Gastrocnemius medialis (tissue), 4 donors: Measurements from ENCODE around the gene NTRK3. TPM values are rescaled to one million over a fixed set of nuclear protein-coding genes. Genes with fewer than 3 reads are reported as not detected.

Experiments
- ATAC-seq, 2 donors: fragments of 150-250 bp; one replicate each; pipeline ENCODE4 v1.9.1; 2016
- DNase-seq, 2 donors: peaks; one replicate each; pipeline ENCODE4 v3.0.0-alpha.2; 2019
- H3K27ac ChIP-seq, 4 donors: fragments of 200-600 bp; sonication (generic); 1 replicate in 1 of 4; 2 replicates in 3 of 4; pipeline ENCODE4 v1.5.1; 2016 to 2018; ENCODE audit warnings: mild to moderate bottlenecking in 2 of 4, moderate library complexity in 1 of 4
- H3K27me3 ChIP-seq, 3 donors: fragments of 200-600 bp; sonication (generic) in 2 of 3; 1 replicate in 1 of 3; 2 replicates in 2 of 3; pipeline versions ENCODE4 v1.5.1 to v1.6.0; 2016 to 2019; ENCODE audit warnings: mild to moderate bottlenecking in 1 of 3, moderate library complexity in 1 of 3
- H3K36me3 ChIP-seq, 2 donors: fragments of 200-600 bp; sonication (generic) in 1 of 2; one replicate each; pipeline ENCODE4 v1.5.1; 2017 to 2018
- H3K4me1 ChIP-seq, 2 donors: fragments of 200-600 bp; sonication (generic) in 1 of 2; one replicate each; pipeline ENCODE4 v1.5.1; 2016 to 2017; ENCODE audit warnings: mild to moderate bottlenecking in 2 of 2
- H3K4me3 ChIP-seq, 4 donors: fragments of 200-600 bp; sonication (generic) in 3 of 4; 1 replicate in 1 of 4; 2 replicates in 3 of 4; pipeline ENCODE4 v1.5.1; 2016 to 2019; ENCODE audit warnings: mild to moderate bottlenecking in 2 of 4
- H3K9me3 ChIP-seq, 3 donors: fragments of 200-600 bp; sonication (generic) in 2 of 3; 1 replicate in 1 of 3; 2 replicates in 2 of 3; pipeline ENCODE4 v1.5.1; 2016 to 2019
- POLR2A ChIP-seq, 2 donors: fragments of 450-650 bp; IDR thresholded peaks; one replicate each; pipeline ENCODE4 v1.6.1; 2017; ENCODE audit warnings: antibody characterized with exemption in 2 of 2, mild to moderate bottlenecking in 2 of 2, moderate library complexity in 2 of 2
- in situ Hi-C, 4 donors: fragments of 200-750 bp; cut with MboI; loops; one replicate each; pipeline versions ENCODE4 v1.15.0 to v1.8.0; 2017; ENCODE audit warnings: low sequenced_read_pairs in 4 of 4
- intact Hi-C: fragments of 100-400 bp; cut with DNase I; formaldehyde crosslinking; loops from one replicate; pipeline ENCODE4 v1.15.1; 2023; ENCODE audit warnings: low total_unique reads
- total RNA-seq, 4 donors: library from RNA; depleted of rRNA; stranded (reverse); fragments of >200 nt; gene quantifications; one replicate each; pipeline versions ENCODE4 v1.1.0 to v1.2.3, GENCODE V29; 2016
- TF ChIP-seq, protein P1 (sequence below), 5 experiments: fragments of 450-650 bp in 3 of 5; fragments of 200-600 bp in 2 of 5; sonication (generic) in 2 of 5; IDR thresholded peaks in 4 of 5; conservative IDR thresholded peaks in 1 of 5; 1 replicate in 4 of 5; 2 replicates in 1 of 5; pipeline ENCODE4 v1.5.1; 2016 to 2019; ENCODE audit warnings: antibody characterized with exemption in 5 of 5, mild to moderate bottlenecking in 3 of 5, moderate library complexity in 3 of 5

The NTRK3 gene
- total RNA-seq, 4 donors from 2014 or later: 0.61 to 2.7 (median 0.77) TPM

GRCh38 chr15:87907676-87908446 lies 348.7 kb downstream of the NTRK3 start:
- Histone ChIP-seq H3K9me3 (no peaks in the 10 kb centered on the region), H3K4me3 (no peak overlapping the region), H3K4me1 (no peaks in the 10 kb centered on the region), H3K27me3 (no peaks in the 10 kb centered on the region), H3K36me3 (no peaks in the 10 kb centered on the region), H3K27ac (no peak overlapping the region)
- TF ChIP-seq POLR2A (IDR thresholded peaks at IDR 0.05): no peak
- TF ChIP-seq, protein P1, sequence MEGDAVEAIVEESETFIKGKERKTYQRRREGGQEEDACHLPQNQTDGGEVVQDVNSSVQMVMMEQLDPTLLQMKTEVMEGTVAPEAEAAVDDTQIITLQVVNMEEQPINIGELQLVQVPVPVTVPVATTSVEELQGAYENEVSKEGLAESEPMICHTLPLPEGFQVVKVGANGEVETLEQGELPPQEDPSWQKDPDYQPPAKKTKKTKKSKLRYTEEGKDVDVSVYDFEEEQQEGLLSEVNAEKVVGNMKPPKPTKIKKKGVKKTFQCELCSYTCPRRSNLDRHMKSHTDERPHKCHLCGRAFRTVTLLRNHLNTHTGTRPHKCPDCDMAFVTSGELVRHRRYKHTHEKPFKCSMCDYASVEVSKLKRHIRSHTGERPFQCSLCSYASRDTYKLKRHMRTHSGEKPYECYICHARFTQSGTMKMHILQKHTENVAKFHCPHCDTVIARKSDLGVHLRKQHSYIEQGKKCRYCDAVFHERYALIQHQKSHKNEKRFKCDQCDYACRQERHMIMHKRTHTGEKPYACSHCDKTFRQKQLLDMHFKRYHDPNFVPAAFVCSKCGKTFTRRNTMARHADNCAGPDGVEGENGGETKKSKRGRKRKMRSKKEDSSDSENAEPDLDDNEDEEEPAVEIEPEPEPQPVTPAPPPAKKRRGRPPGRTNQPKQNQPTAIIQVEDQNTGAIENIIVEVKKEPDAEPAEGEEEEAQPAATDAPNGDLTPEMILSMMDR (IDR thresholded peaks at IDR 0.05 in 4 of 5, conservative IDR thresholded peaks at IDR 0.05 in 1 of 5): no peak
- DNase-seq: no peak
- no peak for ATAC-seq
- intact Hi-C loops (no loop called here), in situ Hi-C loops (no loop called here)

GRCh38 chr15:87906444-87906843 lies 350.1 kb downstream of the NTRK3 start:
- Histone ChIP-seq H3K9me3 (no peaks in the 10 kb centered on the region), H3K4me1 (no peaks in the 10 kb centered on the region), H3K27me3 (no peaks in the 10 kb centered on the region), H3K36me3 (no peaks in the 10 kb centered on the region), H3K4me3 (no peak overlapping the region), H3K27ac (no peak overlapping the region)
- DNase-seq: no peak
- no peak for TF ChIP-seq POLR2A (IDR thresholded peaks at IDR 0.05)
- TF ChIP-seq, protein P1 (IDR thresholded peaks at IDR 0.05 in 4 of 5, conservative IDR thresholded peaks at IDR 0.05 in 1 of 5): no peak
- intact Hi-C loops (no loop called here), in situ Hi-C loops (no loop called here)
- ATAC-seq: no peak

- Histone ChIP-seq H3K36me3 (no peaks in the 10 kb centered on the region), H3K27ac (no peak overlapping the region), H3K4me3 (no peak overlapping the region), H3K27me3 (no peaks in the 10 kb centered on the region), H3K4me1 (no peaks in the 10 kb centered on the region), H3K9me3 (no peaks in the 10 kb centered on the region)
- DNase-seq (peak in 1 of 2 donors; percentile 16), ATAC-seq (no peak)
- intact Hi-C loops (no loop called here), in situ Hi-C loops (no loop called here)
- TF ChIP-seq, protein P1 (IDR thresholded peaks at IDR 0.05 in 4 of 5, conservative IDR thresholded peaks at IDR 0.05 in 1 of 5): no peak
- no peak for TF ChIP-seq POLR2A (IDR thresholded peaks at IDR 0.05)
Observed at GRCh38 chr15:87902772-87903426, 353.6 kb downstream of the NTRK3 start.

DNA sequence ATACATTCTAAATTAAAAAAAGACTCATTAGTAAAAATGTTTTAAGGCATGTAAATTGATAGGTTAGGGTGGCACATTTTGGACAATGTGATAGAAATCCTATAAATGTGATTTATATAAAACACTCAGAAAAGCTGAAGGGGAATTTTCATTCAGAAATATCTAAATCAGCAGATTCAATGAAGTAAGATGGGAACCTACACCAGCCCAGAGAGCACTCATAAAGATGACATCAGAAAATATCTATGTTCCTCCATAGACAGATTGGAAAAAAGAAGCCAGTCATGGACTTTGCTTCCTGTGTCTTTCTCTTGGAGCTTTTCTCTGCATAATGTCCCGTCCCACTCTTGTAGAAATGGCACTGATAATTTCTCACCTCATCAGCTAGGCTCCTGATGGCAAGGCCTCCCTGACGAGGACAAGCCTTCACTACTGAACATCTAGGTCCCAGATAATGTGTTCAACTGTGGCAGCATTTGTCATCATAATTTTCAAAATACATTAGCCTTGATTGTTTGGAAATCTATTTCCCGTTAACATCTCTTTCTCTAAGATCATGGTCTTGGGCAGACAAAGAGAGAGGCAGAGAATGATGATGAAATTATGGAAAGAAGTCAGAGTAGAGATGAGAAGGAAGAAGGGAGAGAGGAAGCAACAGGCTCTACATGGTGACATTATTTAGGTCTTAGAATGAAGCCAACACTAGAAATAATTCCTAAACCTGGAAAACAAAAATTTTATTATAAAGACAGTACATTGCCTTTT lies 354.4 kb downstream of the NTRK3 start:
- H3K9me3 ChIP-seq: no peaks in the 10 kb centered on the region
- H3K27ac ChIP-seq: no peak overlapping the region
- no peaks in the 10 kb centered on the region for H3K36me3 ChIP-seq
- in situ Hi-C loops (no loop called here), intact Hi-C loops (no loop called here)
- H3K4me3 ChIP-seq: no peak overlapping the region
- H3K27me3 ChIP-seq: no peaks in the 10 kb centered on the region
- ATAC-seq (no peak), DNase-seq (no peak)
- no peaks in the 10 kb centered on the region for H3K4me1 ChIP-seq
- no peak for TF ChIP-seq POLR2A (IDR thresholded peaks at IDR 0.05)
- TF ChIP-seq, protein P1 (IDR thresholded peaks at IDR 0.05 in 4 of 5, conservative IDR thresholded peaks at IDR 0.05 in 1 of 5): no peak
